IMR-90 (cell line): ENCODE results near the gene FAAP20. TPM values are rescaled to one million over a fixed set of nuclear protein-coding genes. Genes with fewer than 3 reads are reported as not detected.

Experiments used
- polyA plus RNA-seq, 3 experiments: library from polyadenylated mRNA; depleted of rRNA; stranded (reverse); fragments of >200 nt; gene quantifications; 2 replicates each; pipeline ENCODE4 v1.2.3, GENCODE V29; 2012; ENCODE audit warnings: low replicate concordance in 1 of 3
- total RNA-seq: library from RNA; depleted of rRNA; stranded (reverse); fragments of >200 nt; gene quantifications from 2 replicates; pipeline ENCODE4 v1.2.3, GENCODE V29; 2012; rRNA removed

The FAAP20 gene
- total and polyA plus RNA-seq, 2 of the 4 experiments (the other 2 are of a cell fraction): 6.5 to 31.5 TPM

Other genes with a start within 250 kb of the FAAP20 start
- not detected in 2 replicates for gene CFAP74, start 191.0 kb downstream of the FAAP20 start, total RNA-seq
- not detected in 2 replicates for gene CFAP74, start 191.0 kb downstream of the FAAP20 start, polyA plus RNA-seq (2012; rRNA removed)
- not detected in 2 replicates for gene GABRD, start 175.4 kb downstream of the FAAP20 start, total RNA-seq
- not detected in 2 replicates for gene GABRD, start 175.4 kb downstream of the FAAP20 start, polyA plus RNA-seq (2012; rRNA removed)
- 2.0 and 2.8 TPM in 2 replicates for gene PRKCZ, start 144.4 kb downstream of the FAAP20 start, total RNA-seq
- gene PRKCZ, start 144.4 kb downstream of the FAAP20 start, polyA plus RNA-seq (2012; rRNA removed): 3.5 and 4.4 TPM in 2 replicates
- 2.3 and 3.9 TPM in 2 replicates for gene SKI, start 33.5 kb upstream of the FAAP20 start, total RNA-seq
- gene SKI, start 33.5 kb upstream of the FAAP20 start, polyA plus RNA-seq (2012; rRNA removed): 20.1 and 20.8 TPM in 2 replicates
- 3.0 and 3.6 TPM in 2 replicates for gene MORN1, start 196.8 kb upstream of the FAAP20 start, total RNA-seq
- gene MORN1, start 196.8 kb upstream of the FAAP20 start, polyA plus RNA-seq (2012; rRNA removed): 3.5 and 4.2 TPM in 2 replicates
- gene RER1, start 197.1 kb upstream of the FAAP20 start, total RNA-seq: 47.1 and 51.7 TPM in 2 replicates
- 232 and 240 TPM in 2 replicates for gene RER1, start 197.1 kb upstream of the FAAP20 start, polyA plus RNA-seq (2012; rRNA removed)
- 18.9 and 19.7 TPM in 2 replicates for gene PEX10, start 217.8 kb upstream of the FAAP20 start, total RNA-seq
- 16.9 and 19.4 TPM in 2 replicates for gene PEX10, start 217.8 kb upstream of the FAAP20 start, polyA plus RNA-seq (2012; rRNA removed)